HCT116 (cell line): ENCODE measurements around the gene ACTN1. TPM values are rescaled to one million over a fixed set of nuclear protein-coding genes. Genes with fewer than 3 reads are reported as not detected.

ENCODE experiments used
- ATAC-seq: fragments of 200-7000 bp; cut with Tn5 transposase; 2 replicates; pipeline ENCODE4 v1.9.1; 2020; ENCODE audit warnings: mild to moderate bottlenecking, moderate library complexity
- BruUV-seq: library from RNA; stranded (reverse); fragments of 400-500 nt; replicated peaks from 2 replicates; lab custom pipeline; 2021; lab: Mats Ljungman, UMichigan
- CTCF ChIA-PET: fragments of 300-600 bp; sonication (Branson Sonifier 250); formaldehyde crosslinking; loops from one replicate; lab custom pipeline; 2021; ENCODE audit warnings: antibody characterized with exemption; lab: Charles Lee
- POLR2A ChIA-PET: fragments of 300-600, 350-600 bp; sonication (Branson Sonifier 250); formaldehyde crosslinking; loops from one replicate; lab custom pipeline; 2021; ENCODE audit warnings: antibody characterized with exemption; lab: Charles Lee
- RAD21 ChIA-PET, 2 experiments: fragments of 300-600 bp; sonication (Branson Sonifier 250); formaldehyde crosslinking; loops; one replicate each; lab custom pipeline; 2023; ENCODE audit warnings: low total read pairs in 2 of 2; ENCODE audit not compliant: uncharacterized antibody in 2 of 2, unreplicated experiment in 2 of 2, low non-redundant PET in 1 of 2; lab: Charles Lee
- DNase-seq: peaks from one replicate; pipeline ENCODE4 v3.0.0-alpha.2; 2010; ENCODE audit warnings: low read depth, low spot score
- H2AFZ ChIP-seq: fragments of 200-600 bp; shearing (Covaris generic), sonication (generic); 2 replicates; pipeline ENCODE4 v1.6.1; 2017; ENCODE audit warnings: low read depth, mixed run types, mixed read lengths, antibody characterized with exemption, low read length; ENCODE audit not compliant: poor library complexity, severe bottlenecking
- H3K27ac ChIP-seq: 2 replicates; pipeline ENCODE4 v1.5.1; 2012; ENCODE audit warnings: low read depth, low read length
- H3K27me3 ChIP-seq: fragments of 200-600 bp; sonication (generic); 2 replicates; pipeline ENCODE4 v1.6.1; 2016; ENCODE audit warnings: mixed run types, low read length, mixed read lengths; ENCODE audit not compliant: insufficient read depth
- H3K36me3 ChIP-seq, 2 experiments: fragments of 200-500 bp in 1 of 2; fragments of 200-600 bp in 1 of 2; sonication (Bioruptor generic) in 1 of 2; sonication (generic) in 1 of 2; 2 replicates each; pipeline versions ENCODE4 v1.5.1 to v1.6.1; 2014 to 2016; ENCODE audit warnings: low read length in 2 of 2, inconsistent platforms in 1 of 2, mixed read lengths in 1 of 2, mixed run types in 1 of 2; ENCODE audit not compliant: insufficient read depth in 2 of 2, control insufficient read depth in 1 of 2
- H3K4me1 ChIP-seq, 2 experiments: fragments of 200-600 bp in 1 of 2; sonication (generic) in 1 of 2; 2 replicates each; pipeline versions ENCODE4 v1.5.1 to v1.6.1; 2012 to 2017; ENCODE audit warnings: low read length in 2 of 2, inconsistent platforms in 1 of 2, mild to moderate bottlenecking in 1 of 2, mixed read lengths in 1 of 2, mixed run types in 1 of 2, moderate library complexity in 1 of 2; ENCODE audit not compliant: insufficient read depth in 2 of 2, control insufficient read depth in 1 of 2
- H3K4me2 ChIP-seq: fragments of 200-600 bp; sonication (generic); 2 replicates; pipeline ENCODE4 v1.6.1; 2017; ENCODE audit warnings: mixed run types, low read length, mixed read lengths
- H3K4me3 ChIP-seq, 2 experiments: fragments of 200-600 bp in 1 of 2; sonication (generic) in 1 of 2; replicated peaks in 1 of 2; 2 replicates each; pipeline ENCODE4 v1.5.1; 2011 to 2016; ENCODE audit warnings: low read length in 2 of 2, control low read depth in 1 of 2, low read depth in 1 of 2, mild to moderate bottlenecking in 1 of 2, mixed read lengths in 1 of 2, mixed run types in 1 of 2
- H3K79me2 ChIP-seq: fragments of 200-600 bp; sonication (generic); 2 replicates; pipeline ENCODE4 v1.6.1; 2017; ENCODE audit warnings: mild to moderate bottlenecking, mixed run types, low read length, moderate library complexity, mixed read lengths; ENCODE audit not compliant: insufficient read depth
- H3K9ac ChIP-seq: fragments of 200-600 bp; sonication (generic); 2 replicates; pipeline ENCODE4 v1.6.1; 2016; ENCODE audit warnings: low read length, mixed read lengths
- H3K9me2 ChIP-seq: fragments of 200-600 bp; sonication (generic), shearing (Covaris generic); 2 replicates; pipeline ENCODE4 v1.6.1; 2017; ENCODE audit warnings: mixed run types, mild to moderate bottlenecking, moderate library complexity; ENCODE audit not compliant: insufficient read depth
- H3K9me3 ChIP-seq, 2 experiments: fragments of 200-500 bp in 1 of 2; fragments of 200-600 bp in 1 of 2; sonication (Bioruptor generic) in 1 of 2; sonication (generic) in 1 of 2; 2 replicates each; pipeline ENCODE4 v1.6.1; 2014 to 2017; ENCODE audit warnings: low read length in 2 of 2, mixed read lengths in 2 of 2, inconsistent platforms in 1 of 2, low read depth in 1 of 2, mild to moderate bottlenecking in 1 of 2, mixed run types in 1 of 2, moderate library complexity in 1 of 2; ENCODE audit not compliant: control insufficient read depth in 1 of 2, insufficient read depth in 1 of 2
- H4K20me1 ChIP-seq: fragments of 200-600 bp; sonication (generic), shearing (Covaris generic); 2 replicates; pipeline ENCODE4 v1.6.1; 2017; ENCODE audit warnings: mixed run types, mild to moderate bottlenecking, moderate library complexity; ENCODE audit not compliant: insufficient read depth
- CBX3 ChIP-seq: IDR thresholded peaks from 2 replicates; pipeline ENCODE4 v1.6.1; 2012; ENCODE audit warnings: low read depth
- CEBPB ChIP-seq: IDR thresholded peaks from 2 replicates; pipeline ENCODE4 v1.6.1; 2012; ENCODE audit warnings: low read depth
- EGR1 ChIP-seq: IDR thresholded peaks from 2 replicates; pipeline ENCODE4 v1.6.1; 2012; ENCODE audit warnings: low read depth
- ELF1 ChIP-seq: IDR thresholded peaks from 2 replicates; pipeline ENCODE4 v1.6.1; 2012; ENCODE audit warnings: low read depth, borderline replicate concordance
- EZH2 ChIP-seq: fragments of 200-600 bp; sonication (generic); IDR thresholded peaks from 2 replicates; pipeline ENCODE4 v1.6.1; 2017; ENCODE audit warnings: antibody characterized with exemption, mixed run types
- FOSL1 ChIP-seq: IDR thresholded peaks from 2 replicates; pipeline ENCODE4 v1.6.1; 2012; ENCODE audit warnings: low read depth
- JUND ChIP-seq: IDR thresholded peaks from 2 replicates; pipeline ENCODE4 v1.6.1; 2012
- POLR2A ChIP-seq: IDR thresholded peaks from 2 replicates; pipeline ENCODE4 v1.7.0; 2011; ENCODE audit warnings: borderline replicate concordance; ENCODE audit not compliant: insufficient read depth, insufficient read length; ENCODE audit errors: extremely low read depth
- POLR2AphosphoS5 ChIP-seq: IDR thresholded peaks from 2 replicates; pipeline ENCODE4 v1.6.1; 2011; ENCODE audit warnings: mild to moderate bottlenecking, low read depth, low read length, moderate library complexity
- RAD21 ChIP-seq: IDR thresholded peaks from 2 replicates; pipeline ENCODE4 v1.6.1; 2012; ENCODE audit warnings: low read depth, mild to moderate bottlenecking
- SIN3A ChIP-seq: IDR thresholded peaks from 2 replicates; pipeline ENCODE4 v1.6.1; 2012; ENCODE audit warnings: low read depth
- SP1 ChIP-seq: IDR thresholded peaks from 2 replicates; pipeline ENCODE4 v1.6.1; 2012; ENCODE audit warnings: low read depth
- SRF ChIP-seq: IDR thresholded peaks from 2 replicates; pipeline ENCODE4 v1.6.1; 2012; ENCODE audit warnings: low read depth
- YY1 ChIP-seq: IDR thresholded peaks from 2 replicates; pipeline ENCODE4 v1.6.1; 2011; ENCODE audit warnings: low read length, low read depth, moderate library complexity, mild to moderate bottlenecking; ENCODE audit not compliant: insufficient replicate concordance; ENCODE audit errors: extremely low read depth
- ZFX ChIP-seq: fragments of 450-650 bp; IDR thresholded peaks from 2 replicates; pipeline ENCODE4 v1.6.1; 2017
- ZNF274 ChIP-seq: fragments of 200-500 bp; sonication (Bioruptor generic); IDR thresholded peaks from 2 replicates; pipeline ENCODE4 v1.6.1; 2014; ENCODE audit warnings: mild to moderate bottlenecking, low read depth, low read length, inconsistent platforms
- intact Hi-C: fragments of 100-400 bp; cut with micrococcal nuclease; formaldehyde crosslinking; loops from 2 replicates; pipeline ENCODE4 v1.10.0; 2022
- total RNA-seq: library from RNA; stranded (reverse); gene quantifications from one replicate; pipeline ENCODE4 v1.2.1, GENCODE V29; 2021; ENCODE audit not compliant: unreplicated experiment
- TF ChIP-seq, protein P1 (sequence below): IDR thresholded peaks from 2 replicates; pipeline ENCODE4 v1.6.1; 2012; ENCODE audit warnings: low read depth

The ACTN1 gene
- total RNA-seq, 1 experiment from 2014 or later: 123 TPM

DNA sequence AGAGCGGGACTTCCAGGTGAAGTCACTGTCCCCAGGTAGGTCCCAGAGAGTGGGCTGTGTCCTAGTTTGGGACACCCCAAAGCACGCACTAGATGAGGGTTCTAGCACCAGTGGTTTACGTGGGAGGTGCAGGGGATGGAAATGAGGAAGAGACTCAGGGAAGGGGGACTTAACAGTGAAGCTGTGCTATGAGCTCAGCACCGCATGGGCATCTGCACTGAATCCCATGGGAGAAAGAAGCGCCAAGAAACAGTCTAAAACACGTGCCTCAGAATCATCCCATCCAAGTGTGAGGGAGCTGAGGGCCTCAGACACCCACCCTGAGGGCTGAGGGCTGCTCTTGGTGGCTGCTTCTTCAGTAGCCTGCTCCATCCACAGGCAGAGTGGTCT, 114.7 kb downstream of the ACTN1 start (continued):
- no peak for TF ChIP-seq JUND
- TF ChIP-seq ZFX: no peak
- TF ChIP-seq YY1: no peak
- no peak for TF ChIP-seq ELF1
- no peak for TF ChIP-seq RAD21

DNA sequence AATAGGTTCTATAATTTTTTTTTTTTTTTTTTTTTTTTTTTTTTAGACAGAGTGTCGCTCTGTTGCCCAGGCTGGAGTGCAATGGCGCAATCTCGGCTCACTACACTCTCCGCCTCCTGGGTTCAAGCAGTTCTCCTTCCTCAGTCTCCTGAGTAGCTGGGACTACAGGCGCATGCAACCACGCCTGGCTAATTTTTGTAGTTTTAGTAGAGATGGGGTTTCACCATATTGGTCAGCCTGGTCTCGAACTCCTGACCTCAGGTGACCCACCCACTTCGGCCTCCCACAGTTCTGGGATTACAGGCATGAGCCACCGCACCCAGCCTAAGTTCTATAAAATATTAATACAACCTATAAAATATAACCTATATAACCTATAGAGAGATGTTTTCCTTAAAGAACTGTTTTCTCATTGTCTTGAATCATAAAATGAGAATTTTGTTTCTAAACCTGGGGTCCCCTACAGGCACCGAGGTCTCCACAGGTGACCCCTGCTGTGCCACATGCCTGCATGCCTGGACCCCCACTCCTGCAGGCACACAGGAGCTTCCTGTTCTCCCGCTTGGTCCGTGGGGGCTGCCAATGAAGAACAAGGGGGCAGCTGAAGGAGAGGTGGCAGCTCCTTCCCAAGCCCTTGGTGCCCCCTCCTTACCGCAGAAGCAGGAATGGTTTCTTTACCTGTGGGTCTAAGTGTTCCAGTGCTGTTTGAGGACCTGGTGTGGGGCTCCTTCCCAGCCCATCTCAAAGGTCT, 115.3 kb downstream of the ACTN1 start:
- no peak for ATAC-seq
- Histone ChIP-seq H2AFZ (no peak overlapping the region), H3K9ac (no peak overlapping the region), H3K27me3 (no peaks in the 10 kb centered on the region), H3K36me3 (no peaks in the 10 kb centered on the region; a peak in 1 of 4 replicates), H4K20me1 (no peaks in the 10 kb centered on the region), H3K4me2 (no peak overlapping the region), H3K9me3 (peaks cover 7 to 11% of the 10 kb centered on the region in 2 experiments; a peak in 1 of 4 replicates), H3K9me2 (no peaks in the 10 kb centered on the region), H3K79me2 (no peaks in the 10 kb centered on the region), H3K27ac (no peak overlapping the region), H3K4me1 (peaks cover 0 to 4% of the 10 kb centered on the region in 2 experiments; a peak in 2 of 4 replicates), H3K4me3 (no peak overlapping the region)
- no peak for DNase-seq
- ChIA-PET CTCF (interaction anchor here (0.7 to 2.4 kb wide), 9 partner anchors 11 to 711 kb away, joined by 3 to 25 read pairs (median 5); partner anchors contain the start of gene CCDC177), RAD21 (interaction anchor here in 1 of 2 experiments (0.7 to 1.3 kb wide), 3 partner anchors 49 to 243 kb away, joined by 3 to 4 read pairs (median 3); no protein-coding TSS in a partner anchor), POLR2A (no interaction called here)
- TF ChIP-seq FOSL1 (no peak), CBX3 (no peak), RAD21 (no peak), POLR2AphosphoS5 (no peak), SIN3A (no peak), ELF1 (no peak), ZNF274 (no peak), EGR1 (no peak), EZH2 (no peak), CEBPB (no peak), SP1 (no peak), SRF (no peak), JUND (no peak), POLR2A (no peak)
- TF ChIP-seq, protein P1, sequence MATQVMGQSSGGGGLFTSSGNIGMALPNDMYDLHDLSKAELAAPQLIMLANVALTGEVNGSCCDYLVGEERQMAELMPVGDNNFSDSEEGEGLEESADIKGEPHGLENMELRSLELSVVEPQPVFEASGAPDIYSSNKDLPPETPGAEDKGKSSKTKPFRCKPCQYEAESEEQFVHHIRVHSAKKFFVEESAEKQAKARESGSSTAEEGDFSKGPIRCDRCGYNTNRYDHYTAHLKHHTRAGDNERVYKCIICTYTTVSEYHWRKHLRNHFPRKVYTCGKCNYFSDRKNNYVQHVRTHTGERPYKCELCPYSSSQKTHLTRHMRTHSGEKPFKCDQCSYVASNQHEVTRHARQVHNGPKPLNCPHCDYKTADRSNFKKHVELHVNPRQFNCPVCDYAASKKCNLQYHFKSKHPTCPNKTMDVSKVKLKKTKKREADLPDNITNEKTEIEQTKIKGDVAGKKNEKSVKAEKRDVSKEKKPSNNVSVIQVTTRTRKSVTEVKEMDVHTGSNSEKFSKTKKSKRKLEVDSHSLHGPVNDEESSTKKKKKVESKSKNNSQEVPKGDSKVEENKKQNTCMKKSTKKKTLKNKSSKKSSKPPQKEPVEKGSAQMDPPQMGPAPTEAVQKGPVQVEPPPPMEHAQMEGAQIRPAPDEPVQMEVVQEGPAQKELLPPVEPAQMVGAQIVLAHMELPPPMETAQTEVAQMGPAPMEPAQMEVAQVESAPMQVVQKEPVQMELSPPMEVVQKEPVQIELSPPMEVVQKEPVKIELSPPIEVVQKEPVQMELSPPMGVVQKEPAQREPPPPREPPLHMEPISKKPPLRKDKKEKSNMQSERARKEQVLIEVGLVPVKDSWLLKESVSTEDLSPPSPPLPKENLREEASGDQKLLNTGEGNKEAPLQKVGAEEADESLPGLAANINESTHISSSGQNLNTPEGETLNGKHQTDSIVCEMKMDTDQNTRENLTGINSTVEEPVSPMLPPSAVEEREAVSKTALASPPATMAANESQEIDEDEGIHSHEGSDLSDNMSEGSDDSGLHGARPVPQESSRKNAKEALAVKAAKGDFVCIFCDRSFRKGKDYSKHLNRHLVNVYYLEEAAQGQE: no peak
- BruUV-seq: no TSS peak
- intact Hi-C loops: loop anchor here (1.0 to 5.0 kb wide), 4 partner anchors 229 to 599 kb away; no protein-coding TSS in a partner anchor
